Activated CD8-positive, alpha-beta memory T cell treated with anti-CD3 and anti-CD28 coated beads for 36 hours (primary cell): ENCODE results near the gene MCAM. TPM values are rescaled to one million over a fixed set of nuclear protein-coding genes. Genes with fewer than 3 reads are reported as not detected.

Experiments used
- CTCF ChIA-PET: fragments of 350-600 bp; sonication (Branson Sonifier 250); formaldehyde crosslinking; loops from one replicate; lab custom pipeline; 2021; ENCODE audit warnings: antibody characterized with exemption; lab: Charles Lee
- POLR2A ChIA-PET: fragments of 350-600 bp; sonication (Branson Sonifier 250); formaldehyde crosslinking; loops from one replicate; lab custom pipeline; 2021; ENCODE audit warnings: antibody characterized with exemption; lab: Charles Lee
- total RNA-seq, 2 experiments: library from RNA; stranded (reverse); gene quantifications; one replicate each; pipeline ENCODE4 v1.2.3, GENCODE V29; 2021

Gene MCAM
- total RNA-seq, 2 experiments from 2014 or later = 4.6 to 4.8 TPM

- ChIA-PET POLR2A (interaction anchor here (0.9 to 1.0 kb wide), 2 partner anchors 130 to 547 kb away, joined by 4 to 8 read pairs; partner anchors contain the start of gene DDX6), CTCF (interaction anchor here (0.6 to 11.0 kb wide), 21 partner anchors 8 to 1599 kb away, joined by 3 to 122 read pairs (median 4); partner anchors contain the start of genes MCAM, NLRX1 and USP2)
These were observed 20.8 kb upstream of the MCAM start for GRCh38 chr11:119337581-119338317.

GRCh38 chr11:119336744-119337469, 20.0 kb upstream of the MCAM start:
- CTCF ChIA-PET = interaction anchor here (0.9 to 11.0 kb wide), 5 partner anchors 12 to 138 kb away, joined by 3 to 122 read pairs (median 8); no protein-coding TSS in a partner anchor
- POLR2A ChIA-PET = no interaction called here

GRCh38 chr11:119335655-119336543, 19.0 kb upstream of the MCAM start:
- POLR2A ChIA-PET = no interaction called here
- CTCF ChIA-PET = interaction anchor here (3.0 to 11.0 kb wide), 2 partner anchors 11 to 20 kb away, joined by 9 to 122 read pairs; no protein-coding TSS in a partner anchor

GRCh38 chr11:119335091-119335654, 18.2 kb upstream of the MCAM start:
- CTCF ChIA-PET = interaction anchor here (3.0 to 11.0 kb wide), 2 partner anchors 11 to 21 kb away, joined by 9 to 122 read pairs; no protein-coding TSS in a partner anchor
- POLR2A ChIA-PET = no interaction called here

- CTCF ChIA-PET = interaction anchor here (1.0 to 11.0 kb wide), 3 partner anchors 10 to 22 kb away, joined by 3 to 122 read pairs (median 9); no protein-coding TSS in a partner anchor
- POLR2A ChIA-PET = no interaction called here
These were observed 17.4 kb upstream of the MCAM start, which contains the start of gene RNF26 for GRCh38 chr11:119334174-119334930. TSS of gene RNF26 (plus strand) at chr11:119334527. CDS start at chr11:119335123, 596 bp downstream.

- ChIA-PET POLR2A (no interaction called here), CTCF (interaction anchor here (11.0 kb wide), 1 partner anchor 8 kb away, joined by 122 read pairs; no protein-coding TSS in a partner anchor)
These were observed 15.3 kb upstream of the MCAM start for GRCh38 chr11:119332111-119332765.

- CTCF ChIA-PET = no interaction called here
These were observed 13.3 kb upstream of the MCAM start for GRCh38 chr11:119330237-119330636.

GRCh38 chr11:119329320-119329719, 12.4 kb upstream of the MCAM start:
- CTCF ChIA-PET = interaction anchor here (0.7 kb wide), 1 partner anchor 9 kb away, joined by 3 read pairs; no protein-coding TSS in a partner anchor
- POLR2A ChIA-PET = no interaction called here

More at GRCh38 chr11:119330237-119330636, 13.3 kb upstream of the MCAM start:
- POLR2A ChIA-PET = no interaction called here

GRCh38 chr11:119324189-119324588, 7.3 kb upstream of the MCAM start:
- POLR2A ChIA-PET = interaction anchor here (0.5 to 0.6 kb wide), 2 partner anchors 525 to 964 kb away, joined by 3 to 6 read pairs; no protein-coding TSS in a partner anchor
- CTCF ChIA-PET = interaction anchor here (0.7 to 8.6 kb wide), 20 partner anchors 9 to 257 kb away, joined by 3 to 122 read pairs (median 4); partner anchors contain the start of genes C1QTNF5, CBL, RNF26 and USP2

GRCh38 chr11:119323532-119324033, 6.7 kb upstream of the MCAM start:
- CTCF ChIA-PET = interaction anchor here (0.6 to 8.6 kb wide), 25 partner anchors 8 to 300 kb away, joined by 3 to 122 read pairs (median 4); partner anchors contain the start of genes C1QTNF5, CBL, RNF26 and USP2

GRCh38 chr11:119322921-119323531, 6.1 kb upstream of the MCAM start:
- CTCF ChIA-PET = interaction anchor here (0.6 to 8.6 kb wide), 20 partner anchors 12 to 312 kb away, joined by 3 to 122 read pairs (median 4); partner anchors contain the start of genes C1QTNF5, CBL, RNF26 and USP2
- POLR2A ChIA-PET = no interaction called here

More at GRCh38 chr11:119323532-119324033, 6.7 kb upstream of the MCAM start:
- POLR2A ChIA-PET = no interaction called here

GRCh38 chr11:119322360-119322739, 5.4 kb upstream of the MCAM start:
- ChIA-PET CTCF (interaction anchor here (1.0 to 8.6 kb wide), 9 partner anchors 14 to 312 kb away, joined by 3 to 122 read pairs (median 4); partner anchors contain the start of genes C1QTNF5, CBL, NLRX1 and RNF26), POLR2A (no interaction called here)

- ChIA-PET CTCF (interaction anchor here (0.5 to 8.6 kb wide), 10 partner anchors 12 to 152 kb away, joined by 3 to 122 read pairs (median 4); partner anchors contain the start of genes C1QTNF5, CBL, NLRX1 and RNF26), POLR2A (interaction anchor here (0.5 to 1.4 kb wide), 2 partner anchors 115 to 236 kb away, joined by 4 to 8 read pairs; partner anchors contain the start of gene CBL)
These were observed 4.0 kb upstream of the MCAM start for GRCh38 chr11:119320776-119321524.

- POLR2A ChIA-PET = interaction anchor here (0.5 to 1.4 kb wide), 2 partner anchors 114 to 235 kb away, joined by 4 to 8 read pairs; partner anchors contain the start of gene CBL
- CTCF ChIA-PET = interaction anchor here (1.2 to 8.6 kb wide), 3 partner anchors 11 to 37 kb away, joined by 3 to 122 read pairs (median 4); partner anchors contain the start of genes C1QTNF5 and RNF26
These were observed 3.4 kb upstream of the MCAM start for GRCh38 chr11:119320240-119320775.
